OCI-M2 (cell line): Measurements from ENCODE around the gene INHBB.

Source experiments
- DNase-seq: peaks from one replicate; lab custom pipeline; 2025; ENCODE audit not compliant: unreplicated experiment; lab: John Stamatoyannopoulos, UW

INHBB gene

GRCh38 chr2:120354935-120355779 lies 9.2 kb downstream of the INHBB start:
- DNase-seq, result no peak

- DNase-seq, result no peak
Measured at GRCh38 chr2:120355780-120356266, 9.9 kb downstream of the INHBB start.

- no peak for DNase-seq
Measured at GRCh38 chr2:120357768-120358167, 11.8 kb downstream of the INHBB start.

DNA sequence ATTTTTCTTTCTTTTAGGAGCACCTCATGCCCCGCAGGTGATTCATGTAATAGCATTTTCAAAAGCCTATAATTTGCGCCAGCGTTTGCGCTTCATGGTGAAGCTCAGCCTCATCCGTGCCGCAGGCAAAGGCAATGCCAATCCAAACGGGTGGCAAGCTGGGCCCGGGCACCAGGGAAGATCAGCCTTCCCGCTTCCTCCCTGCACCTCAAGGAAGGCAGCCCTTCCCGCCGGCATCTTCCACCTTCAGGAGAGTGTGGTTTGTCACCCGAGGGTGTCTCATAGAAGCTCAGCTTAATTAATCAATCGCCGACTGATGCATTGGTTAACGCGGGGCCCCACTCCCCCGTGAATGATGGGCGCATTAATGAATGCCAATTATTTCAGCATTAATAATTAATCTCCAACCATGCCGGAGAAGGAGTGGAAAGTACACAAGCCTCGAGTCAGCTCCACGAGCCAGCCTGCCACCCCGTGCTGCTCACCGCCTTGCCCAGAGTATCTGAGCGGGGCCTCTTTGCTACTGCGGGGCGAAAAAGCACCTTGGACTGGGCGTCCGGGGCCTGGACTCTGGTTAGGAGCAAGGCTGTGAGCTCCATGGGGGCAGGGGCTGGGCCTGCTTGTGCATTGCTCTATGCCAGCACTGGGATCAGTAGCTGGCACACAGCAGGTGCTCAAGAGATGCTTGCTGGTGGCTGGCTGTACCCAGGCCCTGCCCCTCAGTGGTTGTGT lies 13.0 kb downstream of the INHBB start:
- DNase-seq, result no peak

DNA sequence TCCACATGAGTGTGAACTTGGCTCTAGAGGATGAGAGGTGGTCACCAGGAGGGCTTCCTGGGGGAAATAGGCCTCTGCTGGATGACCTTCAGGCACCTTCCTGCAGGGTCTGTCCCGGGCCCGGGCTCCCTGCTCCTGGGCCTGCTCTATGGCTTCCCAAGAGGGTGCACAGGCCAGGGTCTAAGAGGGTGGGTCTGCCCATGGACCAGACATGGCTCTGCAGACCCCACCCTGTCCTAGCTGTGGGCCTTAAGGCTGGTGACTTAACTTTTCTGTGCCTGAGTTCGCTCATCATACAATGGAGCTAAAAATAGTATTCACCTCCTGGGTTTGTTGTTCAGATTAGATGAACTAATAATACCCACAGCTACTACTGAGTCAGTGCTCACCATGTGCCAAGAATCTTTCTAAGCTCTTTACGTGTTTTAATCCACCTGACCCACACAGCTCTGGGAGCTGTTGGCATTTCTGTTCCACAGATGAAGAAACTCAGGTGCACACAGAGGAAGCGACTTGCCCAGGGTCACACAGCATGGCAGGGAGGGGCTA lies 14.4 kb downstream of the INHBB start:
- no peak for DNase-seq

DNA sequence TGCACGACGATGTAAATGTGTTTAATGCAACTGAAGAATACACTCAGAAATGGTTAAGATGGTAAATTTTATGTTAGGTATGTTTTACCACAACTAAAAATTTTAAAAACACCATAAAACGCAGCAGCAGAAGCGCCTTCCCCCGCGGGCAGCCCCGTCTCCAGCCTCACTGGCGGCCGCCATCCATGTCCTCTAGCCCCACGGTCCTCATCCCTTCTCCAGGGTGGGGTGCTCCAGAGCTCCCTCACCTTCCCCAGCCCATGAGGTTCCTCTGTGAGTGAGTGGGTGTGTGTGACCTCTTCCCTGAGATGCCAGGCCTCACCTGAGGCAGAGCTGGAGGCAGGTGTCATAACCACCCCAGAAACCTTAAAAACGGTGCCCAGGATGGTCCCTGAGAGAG lies 17.0 kb downstream of the INHBB start:
- DNase-seq, result no peak

DNA sequence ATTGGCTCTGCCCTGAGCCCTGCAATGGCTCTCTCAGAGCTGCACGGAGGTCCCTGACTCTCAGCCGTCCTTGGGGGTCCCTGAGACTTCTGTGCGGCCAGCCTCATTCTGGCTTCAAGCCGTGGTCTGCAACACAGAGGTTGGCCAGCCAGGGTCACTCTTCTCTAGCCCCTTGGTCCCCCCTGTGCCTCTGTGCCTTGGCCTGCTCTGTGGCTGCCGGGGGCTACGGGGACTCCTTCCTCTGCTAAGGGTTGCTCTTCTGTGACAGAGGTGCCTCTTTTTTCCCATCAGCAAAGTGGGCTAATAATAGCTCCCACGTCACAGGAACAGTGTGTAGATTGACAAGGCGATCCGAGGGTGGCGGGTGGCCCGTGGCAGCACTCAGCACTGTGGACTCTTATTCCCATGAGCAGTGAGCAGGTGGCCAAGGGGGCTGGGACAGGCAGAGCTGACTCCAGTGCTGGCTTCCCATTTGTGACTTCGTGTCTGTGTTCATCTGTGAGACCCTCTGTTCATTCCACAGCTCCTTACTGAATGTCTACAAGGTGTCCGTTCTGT lies 19.4 kb downstream of the INHBB start:
- no peak for DNase-seq

DNA sequence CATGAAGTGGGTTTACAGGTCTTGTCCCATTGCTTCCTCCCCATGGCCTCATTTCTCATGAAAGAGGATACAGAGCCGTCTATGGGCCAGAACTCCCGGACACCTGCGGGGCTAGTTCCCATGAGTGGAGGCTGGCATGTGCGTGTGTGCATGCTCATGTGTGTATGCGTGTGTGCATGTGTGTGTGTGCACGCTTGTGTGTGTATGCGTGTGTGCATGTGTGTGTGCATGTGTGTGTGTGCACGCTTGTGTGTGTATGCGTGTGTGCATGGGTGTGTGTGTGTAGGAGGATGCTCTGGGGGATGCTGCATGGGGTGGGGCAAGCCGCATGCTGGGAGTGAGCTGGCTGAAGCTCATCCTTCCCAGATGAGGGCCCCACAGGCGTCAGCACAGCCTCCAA lies 20.8 kb downstream of the INHBB start:
- DNase-seq, result no peak

DNA sequence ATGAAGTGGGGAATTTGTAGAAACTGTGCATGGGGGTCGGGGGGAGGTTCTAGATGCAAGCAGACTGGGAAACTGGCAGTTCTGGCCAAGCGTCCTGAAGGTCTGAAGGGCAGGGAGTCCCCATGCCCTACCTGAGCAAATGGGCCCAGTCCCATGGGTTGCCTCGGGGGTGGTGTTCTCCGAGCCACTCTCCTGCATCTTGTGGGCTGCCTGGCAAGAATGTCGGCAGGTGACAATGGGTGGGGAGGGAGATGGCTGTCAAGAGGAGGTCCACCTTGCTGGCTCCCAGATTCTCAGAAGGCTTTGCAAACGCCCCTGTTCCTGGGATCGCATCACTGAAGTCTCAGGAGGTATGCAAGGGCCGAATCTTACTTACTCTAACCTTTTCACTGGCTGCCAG lies 21.3 kb downstream of the INHBB start:
- DNase-seq, result no peak

- DNase-seq, result no peak
Measured at GRCh38 chr2:120367649-120368048, 21.7 kb downstream of the INHBB start.

DNA sequence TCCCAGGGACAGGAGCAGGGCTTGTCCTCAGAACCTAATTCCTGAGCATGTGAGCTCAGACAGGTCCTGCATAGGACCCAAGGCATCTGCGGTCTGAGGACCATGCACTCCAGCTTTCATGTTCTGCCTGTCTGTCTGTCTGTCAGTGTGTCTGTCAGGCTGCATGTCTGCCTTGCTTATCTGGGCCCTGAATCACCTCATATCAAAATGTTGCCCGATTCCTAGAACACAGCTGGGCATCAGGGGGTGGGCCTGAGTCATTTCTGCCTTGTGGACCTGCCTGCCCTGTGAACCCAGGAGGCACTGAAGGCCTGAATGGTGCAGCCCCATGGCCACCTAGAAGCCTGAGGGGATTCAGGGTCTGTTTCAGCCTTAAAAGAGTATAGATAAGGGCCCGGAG lies 22.1 kb downstream of the INHBB start:
- DNase-seq, result no peak

DNA sequence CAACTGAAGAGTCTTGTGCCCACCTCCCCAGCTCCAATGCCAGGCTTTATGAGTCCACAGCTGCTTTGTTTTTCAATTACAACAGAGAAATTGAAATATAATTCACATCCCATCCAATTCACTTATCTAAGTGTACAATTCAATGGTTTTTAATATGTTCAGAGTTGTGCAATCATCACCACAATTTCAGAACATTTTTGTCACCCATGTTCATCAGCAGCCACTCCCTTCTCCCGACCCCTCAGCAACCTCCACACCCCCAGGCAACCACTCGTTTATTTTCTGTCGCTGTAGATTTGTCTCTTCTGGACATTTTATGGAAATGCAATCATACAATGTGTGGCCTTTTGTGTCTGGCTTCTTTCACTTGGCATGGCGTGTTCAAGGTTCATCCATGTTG lies 23.3 kb downstream of the INHBB start:
- DNase-seq, result no peak

DNA sequence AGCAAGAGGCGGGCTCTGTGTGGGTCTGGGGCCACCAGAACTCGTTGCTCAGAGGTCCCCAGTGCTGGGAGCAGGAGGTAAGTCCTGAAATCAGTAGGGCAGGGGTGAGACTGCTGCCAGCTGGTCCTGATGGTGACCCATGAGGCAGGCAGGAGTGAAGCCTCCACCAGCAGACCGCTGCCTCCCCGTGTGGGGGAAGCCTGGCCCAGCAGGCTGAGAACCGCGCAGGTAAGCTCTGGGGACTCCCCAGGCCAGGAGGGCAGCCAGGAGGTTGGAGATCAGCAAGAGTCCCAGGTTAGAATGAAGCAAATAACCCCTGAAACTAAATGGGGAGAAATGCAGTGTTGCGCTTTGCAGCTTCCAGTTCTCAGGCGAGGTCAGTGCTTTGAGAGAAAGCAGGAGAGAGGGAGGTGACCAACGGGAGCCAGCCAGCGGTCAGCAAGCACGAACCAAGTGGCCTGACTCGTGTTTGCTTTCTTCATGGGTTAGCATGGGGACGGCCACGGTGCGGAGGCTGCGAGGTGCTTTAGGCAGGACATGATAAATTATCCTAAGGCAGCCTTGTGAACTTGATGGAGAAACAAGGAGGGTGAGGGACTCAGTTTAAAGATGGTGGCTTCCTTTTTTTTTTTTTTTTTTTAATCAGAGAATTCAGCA lies 26.2 kb downstream of the INHBB start:
- DNase-seq, result no peak

- no peak for DNase-seq
Measured at GRCh38 chr2:120372816-120373215, 26.9 kb downstream of the INHBB start.

DNA sequence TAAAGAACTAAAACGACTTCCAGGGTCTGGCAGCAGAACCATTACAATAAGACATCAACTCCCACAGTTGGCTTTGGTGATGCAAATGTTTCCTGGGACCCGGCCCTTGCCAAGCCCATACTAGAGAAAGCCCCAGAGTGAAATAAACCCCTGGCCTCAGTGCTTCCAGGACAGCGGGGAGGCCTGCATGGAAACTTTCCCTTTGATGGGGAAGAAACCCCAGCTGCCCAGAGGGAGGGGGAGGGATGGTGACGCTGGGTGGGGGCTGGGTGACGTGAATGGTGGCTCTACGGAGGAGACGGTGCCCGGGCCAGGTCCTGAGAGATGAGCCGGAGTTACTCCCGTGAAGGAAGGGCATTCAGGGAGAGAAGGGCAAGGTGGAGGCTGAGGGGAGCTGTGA lies 27.5 kb downstream of the INHBB start:
- DNase-seq, result no peak

- DNase-seq, result no peak
Measured at GRCh38 chr2:120374821-120375220, 28.9 kb downstream of the INHBB start.

- no peak for DNase-seq
Measured at GRCh38 chr2:120375251-120376020, 29.5 kb downstream of the INHBB start.

DNA sequence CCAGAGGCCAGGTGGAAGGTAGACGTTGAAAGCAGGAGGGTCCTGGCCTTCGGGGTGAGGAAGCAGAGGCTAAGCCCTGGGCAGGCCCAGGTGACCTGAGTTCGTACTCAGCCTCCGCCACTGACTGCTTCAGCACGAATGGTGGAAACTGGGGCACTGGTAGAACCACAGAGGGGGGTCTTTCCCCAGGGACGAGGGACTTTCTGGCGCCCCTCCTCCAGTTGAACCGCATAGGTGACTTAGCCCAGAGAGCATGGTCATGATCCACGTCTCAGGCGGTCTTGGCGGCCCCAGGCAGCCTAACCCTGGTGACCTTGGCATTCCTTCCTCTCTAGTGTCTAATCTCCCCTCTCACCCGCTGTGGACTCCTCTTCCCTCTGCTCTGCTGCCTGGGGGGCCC lies 30.2 kb downstream of the INHBB start:
- DNase-seq, result no peak

GRCh38 chr2:120376679-120377640 lies 31.0 kb downstream of the INHBB start:
- DNase-seq, result no peak
